ENCODE data around the gene TTLL13. TPM values are rescaled to one million over a fixed set of nuclear protein-coding genes. Genes with fewer than 3 reads are reported as not detected.

TTLL13 gene
- polyA plus RNA-seq, 1 of the 3 experiments (the other 2 are of a cell fraction): 0.03 TPM

GRCh38 chr15:90201130-90201943 is 48.0 kb upstream of the TTLL13 start, which contains the start of gene SEMA4B (continued):
- no peak for TF ChIP-seq PBX3 (IDR thresholded peaks at IDR 0.05)

- ChIA-PET CTCF (interaction anchor here (0.8 to 9.0 kb wide), 7 partner anchors 10 to 56 kb away, joined by 3 to 74 read pairs (median 5); no protein-coding TSS in a partner anchor), POLR2A (interaction anchor here (0.6 to 4.2 kb wide), 7 partner anchors 10 to 36 kb away, joined by 3 to 35 read pairs (median 3); no protein-coding TSS in a partner anchor)
- Histone ChIP-seq H3K9me2 (no peaks in the 10 kb centered on the region), H3K36me3 (replicated peaks in 1 of 2; ENCODE audit: control insufficient read depth in 1 of 2, insufficient read depth in 2 of 2, low read length in 1 of 2) (peaks cover 0 to 10% of the 10 kb centered on the region in 2 experiments), H3K4me1 (ENCODE audit: control insufficient read depth in 1 of 2, insufficient read depth in 2 of 2, low read depth in 1 of 2, low read length in 1 of 2) (peaks cover 3 to 49% of the 10 kb centered on the region in 2 experiments; a peak in 2 of 4 replicates), H3K4me2 (peak overlapping the region; percentile 100), H3K27me3 (ENCODE audit: insufficient read depth) (no peaks in the 10 kb centered on the region), H3F3A (replicated peaks; ENCODE audit: insufficient read depth) (peaks cover 5% of the 10 kb centered on the region), H3K27ac (ENCODE audit: low read depth in 2 of 2, low read length in 1 of 2) (peak overlapping the region in 1 of 2 experiments; percentile 80; a peak in 2 of 4 replicates), H3K9ac (peak overlapping the region; percentile 79), H3K79me2 (ENCODE audit: insufficient read depth) (peaks cover 38% of the 10 kb centered on the region), H3K4me3 (ENCODE audit: low read depth in 2 of 2, low read length in 1 of 2) (peak overlapping the region; percentile 86 to 96), H3K9me3 (no peaks in the 10 kb centered on the region), H2AFZ (ENCODE audit: low read depth) (peak overlapping the region; percentile 89), H4K20me1 (ENCODE audit: insufficient read depth) (0 out of 2 replicates have a peak, but pooled peaks cover 4% of the 10 kb centered on the region)
- WGBS (ENCODE audit: low lambda C conversion rate): under 1% methylated on average over 14 of the region's 25 CpGs
- TF ChIP-seq ELF1 (IDR thresholded peaks at IDR 0.05) (no peak), RXRA (IDR thresholded peaks at IDR 0.05; ENCODE audit: borderline replicate concordance, low read depth) (no peak), JUND (IDR thresholded peaks at IDR 0.05) (no peak), SIN3A (IDR thresholded peaks at IDR 0.05; ENCODE audit: borderline replicate concordance, low read depth, low read length) (peak; percentile 22; the same call in 1 of the 2 replicates), FOXJ3 (CRISPR knock-in tag; IDR thresholded peaks at IDR 0.05) (no peak)
- DNase-seq: peak; percentile 85
Measured at GRCh38 chr15:90201944-90202375, 47.4 kb upstream of the TTLL13 start.

GRCh38 chr15:90202929-90203328 is 46.4 kb upstream of the TTLL13 start:
- Histone ChIP-seq H4K20me1 (ENCODE audit: insufficient read depth) (0 out of 2 replicates have a peak, but pooled peaks cover 4% of the 10 kb centered on the region), H3K9me3 (no peaks in the 10 kb centered on the region), H3K4me3 (ENCODE audit: low read depth in 2 of 2, low read length in 1 of 2) (peak overlapping the region; percentile 86 to 96), H3F3A (replicated peaks; ENCODE audit: insufficient read depth) (peaks cover 5% of the 10 kb centered on the region), H3K9me2 (no peaks in the 10 kb centered on the region), H3K4me1 (ENCODE audit: control insufficient read depth in 1 of 2, insufficient read depth in 2 of 2, low read depth in 1 of 2, low read length in 1 of 2) (peaks cover 3 to 50% of the 10 kb centered on the region in 2 experiments; a peak in 2 of 4 replicates), H3K9ac (0 out of 2 replicates have a peak overlapping the region, but pooled peaks have one; percentile 79), H3K27me3 (ENCODE audit: insufficient read depth) (no peaks in the 10 kb centered on the region), H2AFZ (ENCODE audit: low read depth) (no peak overlapping the region), H3K36me3 (replicated peaks in 1 of 2; ENCODE audit: control insufficient read depth in 1 of 2, insufficient read depth in 2 of 2, low read length in 1 of 2) (peaks cover 0 to 11% of the 10 kb centered on the region in 2 experiments), H3K27ac (ENCODE audit: low read depth in 2 of 2, low read length in 1 of 2) (no peak overlapping the region), H3K79me2 (ENCODE audit: insufficient read depth) (peaks cover 45% of the 10 kb centered on the region), H3K4me2 (peak overlapping the region; percentile 100)
- ChIA-PET CTCF (interaction anchor here (1.4 to 9.0 kb wide), 6 partner anchors 11 to 88 kb away, joined by 3 to 74 read pairs (median 14); partner anchors contain the start of gene CIB1), POLR2A (interaction anchor here (0.5 to 4.2 kb wide), 2 partner anchors 11 to 112 kb away, joined by 6 to 35 read pairs; no protein-coding TSS in a partner anchor)
- WGBS (ENCODE audit: low lambda C conversion rate): 96% methylated on average over 4 of the region's 4 CpGs
- no peak for DNase-seq
- TF ChIP-seq NRF1 (IDR thresholded peaks at IDR 0.05; ENCODE audit: low read depth, low read length): no peak
- no peak for TF ChIP-seq GATA2 (CRISPR knock-in tag; IDR thresholded peaks at IDR 0.05)
- no peak for TF ChIP-seq MAX (IDR thresholded peaks at IDR 0.05; ENCODE audit: low read depth)
- TF ChIP-seq EP300 (IDR thresholded peaks at IDR 0.05; ENCODE audit: borderline replicate concordance in 1 of 2, low read depth in 1 of 2, low read length in 1 of 2): no peak
- no peak for TF ChIP-seq USF1 (IDR thresholded peaks at IDR 0.05; ENCODE audit: borderline replicate concordance, low read depth)
- TF ChIP-seq SIN3A (IDR thresholded peaks at IDR 0.05; ENCODE audit: borderline replicate concordance, low read depth, low read length): no peak
- no peak for TF ChIP-seq REST (IDR thresholded peaks at IDR 0.05; ENCODE audit: low read depth, low read length)
- TF ChIP-seq RXRA (IDR thresholded peaks at IDR 0.05; ENCODE audit: borderline replicate concordance, low read depth): no peak
- no peak for TF ChIP-seq FOXJ3 (CRISPR knock-in tag; IDR thresholded peaks at IDR 0.05)
- TF ChIP-seq EZH2phosphoT487 (IDR thresholded peaks at IDR 0.05; ENCODE audit: borderline replicate concordance, low read depth): no peak
